K562 (cell line): ENCODE data around the gene TRPC4AP. TPM values are rescaled to one million over a fixed set of nuclear protein-coding genes. Genes with fewer than 3 reads are reported as not detected.

ENCODE experiments used
- ELF1 ChIP-seq: fragments of 200-800 bp; sonication (Bioruptor generic); IDR thresholded peaks from 2 replicates; pipeline ENCODE4 v1.6.1; 2016; ENCODE audit warnings: missing genetic modification characterization, missing compliant biosample characterization
- PHF8 ChIP-seq: fragments of 200-600 bp; sonication (generic); IDR thresholded peaks from 2 replicates; pipeline ENCODE4 v1.6.1; 2012; ENCODE audit warnings: mixed run types, mild to moderate bottlenecking, inconsistent platforms, low read length, moderate library complexity, borderline replicate concordance
- RBBP5 ChIP-seq: fragments of 200-600 bp; sonication (generic); IDR thresholded peaks from 2 replicates; pipeline ENCODE4 v1.6.1; 2012; ENCODE audit warnings: borderline replicate concordance, mild to moderate bottlenecking, low read length, control low read depth, inconsistent platforms; ENCODE audit not compliant: insufficient read depth, poor library complexity, severe bottlenecking
- ZNF644 ChIP-seq: fragments of 200-800 bp; sonication (Bioruptor generic); IDR thresholded peaks from 2 replicates; pipeline ENCODE4 v1.6.1; 2016; ENCODE audit warnings: low read depth, missing genetic modification characterization, missing compliant biosample characterization
- polyA plus RNA-seq, 8 experiments: library from polyadenylated mRNA; depleted of rRNA in 4 of 8; stranded (reverse) in 5 of 8; unstranded in 3 of 8; fragments of >200 nt; fragmentation: Nextera tagmentation in 2 of 8; fragmentation: Illumina TruSeq in 1 of 8; extraction: Ambion mirVana in 2 of 8; extraction: Trizol in 1 of 8; gene quantifications; 2 replicates each; pipeline versions ENCODE4 v1.2.1 to v1.2.3, GENCODE V29; 2011 to 2014; ENCODE audit warnings: inconsistent platforms in 1 of 8, missing spikeins in 1 of 8
- total RNA-seq, 7 experiments: library from RNA; depleted of rRNA in 6 of 7; stranded (reverse); fragments of >200 nt in 6 of 7; fragmentation: Illumina TruSeq in 2 of 7; extraction: Trizol in 2 of 7; gene quantifications; 2 replicates each; pipeline versions ENCODE4 v1.2.1 to v1.2.3, GENCODE V29; 2011 to 2021; ENCODE audit warnings: low replicate concordance in 1 of 7
- TF ChIP-seq, protein P1 (sequence below), 2 experiments: fragments of 450-650 bp; IDR thresholded peaks; 2 replicates each; pipeline ENCODE4 v1.6.1; 2018; ENCODE audit warnings: mild to moderate bottlenecking in 2 of 2, low read depth in 1 of 2; ENCODE audit not compliant: partially characterized antibody in 2 of 2

The TRPC4AP gene
- total and polyA plus RNA-seq, 9 of the 15 experiments (the other 6 are each of a cell fraction or from before 2014, with no cell fraction given) = 2.3 to 70.3 (median 33.3) TPM

DNA sequence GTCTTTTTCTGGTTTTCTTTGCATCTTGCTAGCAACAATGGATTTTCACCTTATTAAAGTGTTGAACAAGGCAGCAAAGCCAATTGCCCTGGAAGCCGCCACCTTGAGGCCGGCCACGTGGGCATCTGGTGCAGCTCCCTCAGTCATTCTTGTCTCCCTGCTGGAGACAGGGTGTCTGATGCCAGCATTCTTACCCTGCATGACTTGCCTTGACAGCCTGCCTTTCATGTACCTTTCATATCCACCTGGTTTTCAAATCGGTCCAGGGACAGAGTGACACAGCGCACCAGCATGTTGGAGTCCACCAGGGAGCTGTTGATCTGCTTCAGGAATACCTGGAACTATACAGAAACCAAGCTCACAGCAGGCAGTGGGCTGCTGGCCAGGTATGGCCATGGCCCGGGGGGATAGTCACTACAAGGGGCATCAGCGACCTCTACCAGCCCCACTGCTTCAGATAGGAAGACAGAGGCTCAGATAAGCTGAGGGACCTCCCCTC lies 87.1 kb downstream of the TRPC4AP start (continued):
- TF ChIP-seq, protein P1, sequence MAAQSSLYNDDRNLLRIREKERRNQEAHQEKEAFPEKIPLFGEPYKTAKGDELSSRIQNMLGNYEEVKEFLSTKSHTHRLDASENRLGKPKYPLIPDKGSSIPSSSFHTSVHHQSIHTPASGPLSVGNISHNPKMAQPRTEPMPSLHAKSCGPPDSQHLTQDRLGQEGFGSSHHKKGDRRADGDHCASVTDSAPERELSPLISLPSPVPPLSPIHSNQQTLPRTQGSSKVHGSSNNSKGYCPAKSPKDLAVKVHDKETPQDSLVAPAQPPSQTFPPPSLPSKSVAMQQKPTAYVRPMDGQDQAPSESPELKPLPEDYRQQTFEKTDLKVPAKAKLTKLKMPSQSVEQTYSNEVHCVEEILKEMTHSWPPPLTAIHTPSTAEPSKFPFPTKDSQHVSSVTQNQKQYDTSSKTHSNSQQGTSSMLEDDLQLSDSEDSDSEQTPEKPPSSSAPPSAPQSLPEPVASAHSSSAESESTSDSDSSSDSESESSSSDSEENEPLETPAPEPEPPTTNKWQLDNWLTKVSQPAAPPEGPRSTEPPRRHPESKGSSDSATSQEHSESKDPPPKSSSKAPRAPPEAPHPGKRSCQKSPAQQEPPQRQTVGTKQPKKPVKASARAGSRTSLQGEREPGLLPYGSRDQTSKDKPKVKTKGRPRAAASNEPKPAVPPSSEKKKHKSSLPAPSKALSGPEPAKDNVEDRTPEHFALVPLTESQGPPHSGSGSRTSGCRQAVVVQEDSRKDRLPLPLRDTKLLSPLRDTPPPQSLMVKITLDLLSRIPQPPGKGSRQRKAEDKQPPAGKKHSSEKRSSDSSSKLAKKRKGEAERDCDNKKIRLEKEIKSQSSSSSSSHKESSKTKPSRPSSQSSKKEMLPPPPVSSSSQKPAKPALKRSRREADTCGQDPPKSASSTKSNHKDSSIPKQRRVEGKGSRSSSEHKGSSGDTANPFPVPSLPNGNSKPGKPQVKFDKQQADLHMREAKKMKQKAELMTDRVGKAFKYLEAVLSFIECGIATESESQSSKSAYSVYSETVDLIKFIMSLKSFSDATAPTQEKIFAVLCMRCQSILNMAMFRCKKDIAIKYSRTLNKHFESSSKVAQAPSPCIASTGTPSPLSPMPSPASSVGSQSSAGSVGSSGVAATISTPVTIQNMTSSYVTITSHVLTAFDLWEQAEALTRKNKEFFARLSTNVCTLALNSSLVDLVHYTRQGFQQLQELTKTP (IDR thresholded peaks at IDR 0.05; ENCODE audit: low read depth in 1 of 2, partially characterized antibody in 2 of 2) = no peak
- TF ChIP-seq RBBP5 (no peak), ZNF644 (no peak), ELF1 (tag) (no peak), PHF8 (no peak)
